Panc1 (cell line): ENCODE results near the gene CDK14.

Experiments used
- CTCF ChIP-seq: fragments of 450-650 bp; IDR thresholded peaks from 2 replicates; pipeline ENCODE4 v1.5.1; 2017; ENCODE audit warnings: mild to moderate bottlenecking
- TF ChIP-seq, protein P1 (sequence below), 2 experiments: IDR thresholded peaks; 2 replicates each; pipeline ENCODE4 v1.6.1; 2011 to 2012; ENCODE audit warnings: low read depth in 2 of 2, control low read depth in 1 of 2, low read length in 1 of 2, mild to moderate bottlenecking in 1 of 2, moderate library complexity in 1 of 2; ENCODE audit not compliant: insufficient read depth in 1 of 2

DNA sequence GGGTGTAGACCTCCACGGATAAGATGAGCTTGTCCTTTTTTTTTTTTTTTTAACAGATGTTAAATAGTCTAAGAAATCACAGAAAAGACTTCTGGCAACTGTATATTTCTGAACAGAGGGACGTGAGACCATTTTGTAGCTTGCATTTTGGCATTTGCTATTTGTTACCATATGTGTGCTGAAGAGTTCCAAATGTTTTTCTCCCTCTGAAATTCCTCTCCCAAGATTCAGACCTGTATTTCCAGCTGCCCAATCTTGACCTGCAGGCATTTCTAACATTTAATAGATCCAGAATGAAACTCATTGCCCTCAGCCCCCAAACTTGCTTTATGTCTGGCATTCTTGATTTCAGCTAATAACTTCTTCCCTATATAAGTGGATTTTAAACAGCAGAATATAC is 445.0 kb downstream of the CDK14 start:
- TF ChIP-seq, protein P1, sequence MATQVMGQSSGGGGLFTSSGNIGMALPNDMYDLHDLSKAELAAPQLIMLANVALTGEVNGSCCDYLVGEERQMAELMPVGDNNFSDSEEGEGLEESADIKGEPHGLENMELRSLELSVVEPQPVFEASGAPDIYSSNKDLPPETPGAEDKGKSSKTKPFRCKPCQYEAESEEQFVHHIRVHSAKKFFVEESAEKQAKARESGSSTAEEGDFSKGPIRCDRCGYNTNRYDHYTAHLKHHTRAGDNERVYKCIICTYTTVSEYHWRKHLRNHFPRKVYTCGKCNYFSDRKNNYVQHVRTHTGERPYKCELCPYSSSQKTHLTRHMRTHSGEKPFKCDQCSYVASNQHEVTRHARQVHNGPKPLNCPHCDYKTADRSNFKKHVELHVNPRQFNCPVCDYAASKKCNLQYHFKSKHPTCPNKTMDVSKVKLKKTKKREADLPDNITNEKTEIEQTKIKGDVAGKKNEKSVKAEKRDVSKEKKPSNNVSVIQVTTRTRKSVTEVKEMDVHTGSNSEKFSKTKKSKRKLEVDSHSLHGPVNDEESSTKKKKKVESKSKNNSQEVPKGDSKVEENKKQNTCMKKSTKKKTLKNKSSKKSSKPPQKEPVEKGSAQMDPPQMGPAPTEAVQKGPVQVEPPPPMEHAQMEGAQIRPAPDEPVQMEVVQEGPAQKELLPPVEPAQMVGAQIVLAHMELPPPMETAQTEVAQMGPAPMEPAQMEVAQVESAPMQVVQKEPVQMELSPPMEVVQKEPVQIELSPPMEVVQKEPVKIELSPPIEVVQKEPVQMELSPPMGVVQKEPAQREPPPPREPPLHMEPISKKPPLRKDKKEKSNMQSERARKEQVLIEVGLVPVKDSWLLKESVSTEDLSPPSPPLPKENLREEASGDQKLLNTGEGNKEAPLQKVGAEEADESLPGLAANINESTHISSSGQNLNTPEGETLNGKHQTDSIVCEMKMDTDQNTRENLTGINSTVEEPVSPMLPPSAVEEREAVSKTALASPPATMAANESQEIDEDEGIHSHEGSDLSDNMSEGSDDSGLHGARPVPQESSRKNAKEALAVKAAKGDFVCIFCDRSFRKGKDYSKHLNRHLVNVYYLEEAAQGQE (IDR thresholded peaks at IDR 0.05; ENCODE audit: insufficient read depth in 1 of 2, low read depth in 2 of 2, low read length in 1 of 2), result no peak
- no peak for TF ChIP-seq CTCF
